Natural killer cell treated with Interleukin-12 subunit alpha and Interleukin-12 subunit beta and Interleukin-15 and Interleukin-18, amount 100 ng/mL, for 72 hours (primary cell): ENCODE results near the gene RASGRP4. TPM values are rescaled to one million over a fixed set of nuclear protein-coding genes. Genes with fewer than 3 reads are reported as not detected.
A peak's percentile ranks its signal among the peaks of the same experiment; 100 is the strongest.

Experiments used
- ATAC-seq, 2 donors: fragments of 150-1000 bp; cut with Tn5 transposase in 1 of 2; sonication (Bioruptor Pico), chemical (Tn5 transposase) in 1 of 2; 2 replicates each; pipeline ENCODE4 v1.10.0; 2021
- DNase-seq: peaks from one replicate; pipeline ENCODE4 v3.0.0; 2022; ENCODE audit warnings: low spot score
- H3K27ac Mint-ChIP-seq, 2 donors: 1 replicate in 1 of 2; 2 replicates in 1 of 2; pipeline ENCODE4 v1.8.0; 2022; ENCODE audit warnings: mixed read lengths in 2 of 2, mild to moderate bottlenecking in 1 of 2, moderate library complexity in 1 of 2
- H3K27me3 Mint-ChIP-seq, 2 donors: 1 replicate in 1 of 2; 2 replicates in 1 of 2; pipeline ENCODE4 v1.8.0; 2022; ENCODE audit warnings: mixed read lengths in 2 of 2
- H3K36me3 Mint-ChIP-seq: one replicate; pipeline ENCODE4 v1.8.0; 2022; ENCODE audit warnings: mixed read lengths
- H3K4me1 Mint-ChIP-seq, 2 donors: 1 replicate in 1 of 2; 2 replicates in 1 of 2; pipeline ENCODE4 v1.8.0; 2022; ENCODE audit warnings: low read depth in 2 of 2, mixed read lengths in 2 of 2, mild to moderate bottlenecking in 1 of 2
- H3K4me3 Mint-ChIP-seq: one replicate; pipeline ENCODE4 v1.8.0; 2022; ENCODE audit warnings: mixed read lengths
- H3K9me3 Mint-ChIP-seq: 2 replicates; pipeline ENCODE4 v1.8.0; 2022; ENCODE audit warnings: mixed read lengths
- total RNA-seq, 2 donors: library from RNA; stranded (reverse); gene quantifications; one replicate each; pipeline ENCODE4 v1.2.3, GENCODE V29; 2022

The RASGRP4 gene
- total RNA-seq, 2 donors from 2014 or later = 1.9 TPM; not detected in 1

DNA sequence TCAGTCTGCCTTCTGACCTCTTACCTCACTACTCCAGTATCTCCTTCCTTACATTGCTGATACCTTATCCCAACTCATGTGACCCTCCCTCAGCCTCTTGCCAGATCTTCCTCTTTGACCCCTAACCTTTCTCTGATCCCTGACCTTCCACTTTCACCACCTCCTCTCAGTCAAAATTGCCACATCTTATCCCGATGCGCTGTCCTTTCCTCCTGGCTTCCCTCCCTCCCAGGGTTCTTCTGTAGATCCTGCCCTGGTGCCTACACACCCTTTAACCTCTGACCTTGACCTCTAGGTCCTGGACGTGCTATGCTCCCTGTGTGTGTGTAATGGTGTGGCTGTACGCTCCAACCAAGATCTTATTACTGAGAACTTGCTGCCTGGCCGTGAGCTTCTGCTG is 31.2 kb upstream of the RASGRP4 start:
- H3K27ac Mint-ChIP-seq = no peak overlapping the region
- H3K27me3 Mint-ChIP-seq = peaks cover 10 to 13% of the 10 kb centered on the region in 2 donors
- no peaks in the 10 kb centered on the region for H3K36me3 Mint-ChIP-seq
- no peak overlapping the region for H3K4me3 Mint-ChIP-seq
- H3K9me3 Mint-ChIP-seq = no peaks in the 10 kb centered on the region
- H3K4me1 Mint-ChIP-seq = peaks cover 0 to 4% of the 10 kb centered on the region in 2 donors
- no peak for DNase-seq
- ATAC-seq = no peak

DNA sequence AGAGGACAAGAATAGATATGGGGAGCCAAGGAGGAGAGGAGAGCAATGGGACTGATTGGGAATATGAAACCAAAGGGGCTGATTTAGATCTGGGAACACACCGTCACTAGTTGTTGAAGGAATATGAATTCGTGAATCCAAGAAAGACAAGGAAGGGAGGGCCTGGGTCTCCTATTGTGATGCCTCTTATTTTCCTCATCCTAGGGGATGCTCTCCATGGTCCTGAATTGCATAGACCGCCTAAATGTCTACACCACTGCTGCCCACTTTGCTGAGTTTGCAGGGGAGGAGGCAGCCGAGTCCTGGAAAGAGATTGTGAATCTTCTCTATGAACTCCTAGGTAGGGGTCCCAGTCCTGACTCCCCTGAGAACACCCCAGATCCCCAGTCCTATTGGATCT is 29.0 kb upstream of the RASGRP4 start:
- H3K36me3 Mint-ChIP-seq = no peaks in the 10 kb centered on the region
- H3K27me3 Mint-ChIP-seq = peaks cover 9 to 15% of the 10 kb centered on the region in 2 donors
- ATAC-seq (no peak), DNase-seq (no peak)
- peaks cover 0 to 4% of the 10 kb centered on the region in 2 donors for H3K4me1 Mint-ChIP-seq
- no peaks in the 10 kb centered on the region for H3K9me3 Mint-ChIP-seq
- H3K4me3 Mint-ChIP-seq = no peak overlapping the region
- no peak overlapping the region for H3K27ac Mint-ChIP-seq

DNA sequence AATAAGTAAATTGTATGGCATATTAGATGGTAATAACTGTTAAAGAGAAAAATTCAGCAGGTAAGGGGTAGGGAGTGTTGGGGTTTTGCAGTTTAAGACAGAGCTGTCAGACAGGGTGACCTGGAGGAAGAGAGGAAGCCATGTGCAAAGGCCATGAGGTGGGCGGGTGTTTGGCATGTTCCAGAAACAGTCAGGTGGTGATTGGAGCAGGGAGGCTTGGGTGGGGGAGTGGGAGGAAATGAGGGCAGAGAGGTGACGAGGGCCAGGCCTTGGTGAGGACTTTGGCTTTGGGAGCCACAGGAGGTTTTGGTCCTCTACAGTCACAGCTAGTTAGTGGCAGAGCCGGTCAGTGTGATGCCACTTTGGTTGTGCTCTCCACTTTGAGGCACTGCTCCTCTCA is 27.6 kb upstream of the RASGRP4 start:
- no peak for DNase-seq
- H3K4me1 Mint-ChIP-seq = peaks cover 0 to 4% of the 10 kb centered on the region in 2 donors
- no peak for ATAC-seq
- H3K27ac Mint-ChIP-seq = no peak overlapping the region
- H3K27me3 Mint-ChIP-seq = peaks cover 12% of the 10 kb centered on the region in 2 donors
- no peaks in the 10 kb centered on the region for H3K9me3 Mint-ChIP-seq
- no peak overlapping the region for H3K4me3 Mint-ChIP-seq
- H3K36me3 Mint-ChIP-seq = no peaks in the 10 kb centered on the region

GRCh38 chr19:38452430-38453366 is 26.7 kb upstream of the RASGRP4 start:
- DNase-seq (no peak), ATAC-seq (peak; percentile 22 to 34)
- Mint-ChIP-seq H3K4me3 (no peak overlapping the region), H3K36me3 (no peaks in the 10 kb centered on the region), H3K27ac (no peak overlapping the region), H3K4me1 (peaks cover 0 to 4% of the 10 kb centered on the region in 2 donors), H3K27me3 (peaks cover 11 to 13% of the 10 kb centered on the region in 2 donors), H3K9me3 (no peaks in the 10 kb centered on the region)

DNA sequence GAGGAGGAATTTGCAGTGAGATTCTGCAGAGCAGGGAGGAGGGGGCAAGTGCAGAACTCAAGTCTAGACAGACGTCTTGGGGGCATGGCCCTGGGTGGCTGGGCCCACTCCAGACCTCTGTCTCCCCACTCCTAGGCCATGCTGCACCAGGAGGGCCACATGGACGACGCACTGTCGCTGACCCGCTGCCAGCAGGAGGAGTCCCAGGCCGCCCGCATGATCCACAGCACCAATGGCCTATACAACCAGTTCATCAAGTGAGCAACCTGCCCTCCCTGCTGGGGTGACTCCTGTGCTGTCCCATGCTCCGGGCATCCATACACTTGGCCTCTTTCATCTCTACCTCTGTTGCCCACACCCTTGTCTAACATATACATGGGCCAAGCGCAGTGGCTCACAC is 25.6 kb upstream of the RASGRP4 start:
- ATAC-seq (peak in 1 of 2 donors; percentile 23), DNase-seq (no peak)
- no peak overlapping the region for H3K27ac Mint-ChIP-seq
- H3K4me3 Mint-ChIP-seq = no peak overlapping the region
- H3K4me1 Mint-ChIP-seq = peaks cover 0 to 4% of the 10 kb centered on the region in 2 donors
- no peaks in the 10 kb centered on the region for H3K36me3 Mint-ChIP-seq
- peaks cover 4 to 13% of the 10 kb centered on the region in 2 donors for H3K27me3 Mint-ChIP-seq
- no peaks in the 10 kb centered on the region for H3K9me3 Mint-ChIP-seq

DNA sequence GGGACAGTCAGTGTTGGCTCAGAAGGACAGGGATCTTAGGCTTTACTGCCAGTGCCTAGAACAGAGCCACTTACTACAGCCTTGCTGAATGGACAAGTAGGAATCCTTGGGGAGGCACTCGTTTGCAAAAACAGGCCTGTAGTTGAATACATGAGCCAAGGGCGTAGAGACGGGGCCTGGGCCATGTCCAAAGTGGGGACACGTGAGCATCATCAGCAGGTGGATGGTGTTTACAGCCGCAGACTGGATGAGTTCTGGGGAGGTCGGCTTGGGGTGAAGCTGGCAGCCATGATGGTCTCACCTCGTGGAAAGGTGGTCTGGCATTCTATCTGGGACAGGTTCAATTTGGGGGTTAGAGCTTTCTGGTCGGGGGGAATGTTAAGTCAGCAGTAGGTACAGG is 25.0 kb upstream of the RASGRP4 start:
- H3K27ac Mint-ChIP-seq = no peak overlapping the region
- H3K4me1 Mint-ChIP-seq = peaks cover 2 to 4% of the 10 kb centered on the region in 2 donors
- no peak for DNase-seq
- H3K4me3 Mint-ChIP-seq = no peak overlapping the region
- no peak for ATAC-seq
- peaks cover 4 to 13% of the 10 kb centered on the region in 2 donors for H3K27me3 Mint-ChIP-seq
- H3K36me3 Mint-ChIP-seq = no peaks in the 10 kb centered on the region
- no peaks in the 10 kb centered on the region for H3K9me3 Mint-ChIP-seq

GRCh38 chr19:38449518-38449917 is 23.5 kb upstream of the RASGRP4 start:
- no peaks in the 10 kb centered on the region for H3K36me3 Mint-ChIP-seq
- H3K4me1 Mint-ChIP-seq = peaks cover 4% of the 10 kb centered on the region in 2 donors
- no peak overlapping the region for H3K4me3 Mint-ChIP-seq
- H3K27me3 Mint-ChIP-seq = peaks cover 8 to 13% of the 10 kb centered on the region in 2 donors
- no peak for DNase-seq
- no peak for ATAC-seq
- no peak overlapping the region for H3K27ac Mint-ChIP-seq
- H3K9me3 Mint-ChIP-seq = no peaks in the 10 kb centered on the region

- H3K4me3 Mint-ChIP-seq = no peak overlapping the region
- ATAC-seq (peak in 1 of 2 donors; percentile 13), DNase-seq (no peak)
- peaks cover 8 to 13% of the 10 kb centered on the region in 2 donors for H3K27me3 Mint-ChIP-seq
- H3K9me3 Mint-ChIP-seq = no peaks in the 10 kb centered on the region
- no peaks in the 10 kb centered on the region for H3K36me3 Mint-ChIP-seq
- peaks cover under 1 to 4% of the 10 kb centered on the region in 2 donors for H3K4me1 Mint-ChIP-seq
- no peak overlapping the region for H3K27ac Mint-ChIP-seq
These were observed 22.2 kb upstream of the RASGRP4 start for GRCh38 chr19:38448225-38448624.

- Mint-ChIP-seq H3K36me3 (no peaks in the 10 kb centered on the region), H3K9me3 (no peaks in the 10 kb centered on the region), H3K27ac (no peak overlapping the region), H3K27me3 (peaks cover 8 to 18% of the 10 kb centered on the region in 2 donors), H3K4me3 (no peak overlapping the region), H3K4me1 (peaks cover 0 to 4% of the 10 kb centered on the region in 2 donors)
- DNase-seq (no peak), ATAC-seq (no peak)
These were observed 19.3 kb upstream of the RASGRP4 start for GRCh38 chr19:38445362-38445761.

DNA sequence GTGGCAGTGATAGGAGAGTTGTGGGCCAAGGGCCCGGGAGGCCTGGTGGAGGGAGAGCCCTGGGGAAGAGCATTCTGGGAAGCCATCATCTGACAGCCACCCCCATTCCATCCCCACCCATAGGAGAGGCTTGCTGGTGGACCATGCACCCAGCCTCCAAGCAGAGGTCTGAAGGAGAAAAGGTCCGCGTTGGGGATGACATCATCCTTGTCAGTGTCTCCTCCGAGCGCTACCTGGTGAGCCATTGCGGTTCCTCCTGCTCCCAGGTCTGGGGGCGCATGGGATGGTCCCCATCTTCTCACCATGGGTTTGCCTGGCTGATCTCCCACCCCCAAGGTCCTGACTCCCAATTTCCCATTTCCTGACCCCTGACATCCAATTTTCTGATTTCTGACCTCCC is 18.0 kb upstream of the RASGRP4 start:
- Mint-ChIP-seq H3K4me3 (no peak overlapping the region), H3K4me1 (peaks cover 0 to 4% of the 10 kb centered on the region in 2 donors), H3K27me3 (peaks cover 3 to 10% of the 10 kb centered on the region in 2 donors), H3K36me3 (no peaks in the 10 kb centered on the region), H3K9me3 (no peaks in the 10 kb centered on the region), H3K27ac (no peak overlapping the region)
- DNase-seq (no peak), ATAC-seq (no peak)

GRCh38 chr19:38443458-38443999 is 17.5 kb upstream of the RASGRP4 start:
- Mint-ChIP-seq H3K27me3 (peaks cover 3 to 5% of the 10 kb centered on the region in 2 donors), H3K36me3 (no peaks in the 10 kb centered on the region), H3K4me3 (no peak overlapping the region), H3K9me3 (no peaks in the 10 kb centered on the region), H3K4me1 (peaks cover 0 to 4% of the 10 kb centered on the region in 2 donors), H3K27ac (no peak overlapping the region)
- DNase-seq (no peak), ATAC-seq (peak in 1 of 2 donors; percentile 11)

DNA sequence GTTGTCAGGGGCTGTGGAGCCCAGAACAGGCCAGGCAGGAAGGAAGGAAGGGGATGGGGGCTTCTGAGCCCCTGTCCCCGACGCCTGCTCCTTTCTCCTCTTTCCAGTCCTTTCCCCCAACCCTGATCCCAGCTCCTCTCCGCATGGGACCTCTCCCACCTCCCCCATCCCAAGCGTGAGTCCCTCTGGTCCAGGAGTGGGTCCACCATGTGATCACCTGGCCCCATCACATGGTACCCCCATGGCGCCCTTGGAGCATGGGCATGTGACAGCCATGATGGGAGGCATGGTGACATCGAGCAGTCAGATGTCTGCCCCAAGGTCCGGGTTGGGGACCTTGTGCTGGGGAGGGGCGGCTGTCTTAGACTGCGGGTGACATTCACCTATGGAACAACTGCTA is 16.7 kb upstream of the RASGRP4 start:
- no peak overlapping the region for H3K4me3 Mint-ChIP-seq
- DNase-seq = no peak
- H3K4me1 Mint-ChIP-seq = peaks cover 0 to 4% of the 10 kb centered on the region in 2 donors
- H3K9me3 Mint-ChIP-seq = no peaks in the 10 kb centered on the region
- H3K36me3 Mint-ChIP-seq = no peaks in the 10 kb centered on the region
- peak in 1 of 2 donors; percentile 18 for ATAC-seq
- no peak overlapping the region for H3K27ac Mint-ChIP-seq
- peaks cover 5 to 7% of the 10 kb centered on the region in 2 donors for H3K27me3 Mint-ChIP-seq

DNA sequence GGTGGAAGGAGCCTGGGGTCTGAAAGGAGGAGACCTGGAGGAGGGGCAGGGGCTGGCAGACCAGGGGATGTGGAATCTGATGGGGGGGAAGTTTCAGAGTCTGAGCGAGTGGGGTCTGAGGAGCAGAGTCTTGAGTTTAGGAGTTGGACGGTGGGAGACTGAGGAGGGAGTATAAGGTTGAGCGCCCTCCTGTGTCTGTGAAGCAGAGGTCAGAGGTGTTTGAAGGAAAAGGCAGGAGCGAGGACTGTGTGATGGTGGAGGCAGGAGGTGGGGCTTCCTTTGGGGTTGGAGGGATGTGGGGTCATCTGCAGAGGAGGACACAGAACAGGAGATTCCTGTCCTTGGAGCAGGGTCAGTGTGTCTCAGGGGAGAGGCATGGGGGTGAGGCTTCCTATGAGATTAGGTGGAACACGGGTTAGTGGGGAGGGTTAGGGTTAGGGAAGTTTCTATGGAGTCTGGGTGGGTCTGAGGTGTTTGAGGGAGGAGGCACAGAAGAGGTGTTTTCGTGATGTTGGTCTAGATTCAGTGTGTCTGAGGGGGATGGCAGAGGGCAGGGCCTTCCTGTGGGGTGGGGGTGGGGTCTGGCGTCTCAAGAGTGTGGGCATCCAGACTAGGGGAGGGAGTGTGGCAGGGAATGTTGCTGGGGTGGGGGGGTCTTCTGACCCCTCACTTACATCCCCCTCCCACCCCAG is 15.8 kb upstream of the RASGRP4 start:
- Mint-ChIP-seq H3K36me3 (no peaks in the 10 kb centered on the region), H3K4me3 (no peak overlapping the region), H3K9me3 (no peaks in the 10 kb centered on the region), H3K4me1 (peaks cover 0 to 4% of the 10 kb centered on the region in 2 donors), H3K27me3 (peaks cover 5 to 7% of the 10 kb centered on the region in 2 donors), H3K27ac (no peak overlapping the region)
- DNase-seq (no peak), ATAC-seq (no peak)

DNA sequence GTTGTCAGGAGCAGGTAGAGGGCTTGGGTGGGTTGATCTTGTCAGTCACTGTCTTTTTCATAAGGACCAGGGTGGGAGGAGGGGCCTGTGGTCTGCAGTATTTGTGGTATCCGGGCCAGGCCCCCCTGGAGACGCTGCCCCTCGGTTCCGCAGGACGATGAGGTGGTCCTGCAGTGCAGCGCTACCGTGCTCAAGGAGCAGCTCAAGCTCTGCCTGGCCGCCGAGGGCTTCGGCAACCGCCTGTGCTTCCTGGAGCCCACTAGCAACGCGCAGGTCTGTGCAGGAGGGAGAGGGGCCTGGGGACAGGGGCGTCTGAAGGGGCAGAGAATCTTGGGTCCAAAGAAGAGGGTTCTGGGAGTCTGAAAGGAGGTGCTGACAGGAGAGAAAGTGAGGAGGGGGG is 14.6 kb upstream of the RASGRP4 start:
- Mint-ChIP-seq H3K4me1 (no peaks in the 10 kb centered on the region), H3K9me3 (no peaks in the 10 kb centered on the region), H3K4me3 (no peak overlapping the region), H3K27me3 (peaks cover 5 to 7% of the 10 kb centered on the region in 2 donors), H3K36me3 (no peaks in the 10 kb centered on the region), H3K27ac (no peak overlapping the region)
- ATAC-seq (no peak), DNase-seq (no peak)
